SK-N-SH treated with all-trans-retinoic acid at 6 μM for 48 hours (cell line): ENCODE data around the gene SLC17A9.

Source experiments
- ATAC-seq: fragments of 200-7000 bp; cut with Tn5 transposase; 3 replicates; pipeline ENCODE4 v1.9.1; 2020; ENCODE audit warnings: mild to moderate bottlenecking, moderate library complexity
- ARNTL ChIP-seq: fragments of 450-650 bp; formaldehyde crosslinking; IDR thresholded peaks from 2 replicates; pipeline ENCODE4 v1.5.0; 2020; ENCODE audit warnings: low read depth, mild to moderate bottlenecking, moderate library complexity, borderline replicate concordance
- BACH2 ChIP-seq: fragments of 250-450 bp; sonication (Bioruptor Pico); IDR thresholded peaks from 2 replicates; pipeline ENCODE4 v1.9.0; 2021; ENCODE audit warnings: mild to moderate bottlenecking, borderline replicate concordance
- CREB5 ChIP-seq: fragments of 250-450 bp; sonication (Bioruptor Pico); IDR thresholded peaks from 2 replicates; pipeline ENCODE4 v1.5.1; 2020; ENCODE audit warnings: low read depth, mild to moderate bottlenecking, moderate library complexity
- CSDC2 ChIP-seq: fragments of 250-450 bp; sonication (Bioruptor Pico); IDR thresholded peaks from 2 replicates; pipeline ENCODE4 v1.5.0; 2020; ENCODE audit warnings: mild to moderate bottlenecking, moderate library complexity
- CSRNP3 ChIP-seq: fragments of 250-450 bp; sonication (Bioruptor Pico); IDR thresholded peaks from 2 replicates; pipeline ENCODE4 v1.5.1; 2021; ENCODE audit warnings: mild to moderate bottlenecking, moderate library complexity
- ESRRG ChIP-seq: fragments of 250-450 bp; sonication (Bioruptor Pico); IDR thresholded peaks from 2 replicates; pipeline ENCODE4 v1.6.1; 2021; ENCODE audit warnings: mild to moderate bottlenecking
- GLIS3 ChIP-seq: fragments of 250-450 bp; sonication (Bioruptor Pico); IDR thresholded peaks from 2 replicates; pipeline ENCODE4 v1.5.0; 2020; ENCODE audit warnings: mild to moderate bottlenecking, moderate library complexity
- OSR1 ChIP-seq: fragments of 250-450 bp; sonication (Bioruptor Pico); IDR thresholded peaks from 2 replicates; pipeline ENCODE4 v1.8.0; 2022; ENCODE audit warnings: moderate library complexity, mild to moderate bottlenecking, inconsistent platforms
- PPARA ChIP-seq: fragments of 250-450 bp; sonication (Bioruptor Pico); IDR thresholded peaks from 2 replicates; pipeline ENCODE4 v1.5.0; 2020; ENCODE audit warnings: mild to moderate bottlenecking, borderline replicate concordance
- SNAI2 ChIP-seq: fragments of 250-450 bp; sonication (Bioruptor Pico); IDR thresholded peaks from 2 replicates; pipeline ENCODE4 v1.5.0; 2020; ENCODE audit warnings: mild to moderate bottlenecking, moderate library complexity
- TCF4 ChIP-seq: fragments of 250-450 bp; sonication (Bioruptor Pico); IDR thresholded peaks from 2 replicates; pipeline ENCODE4 v1.8.0; 2021; ENCODE audit warnings: mild to moderate bottlenecking, moderate library complexity, borderline replicate concordance
- TSHZ2 ChIP-seq: fragments of 250-450 bp; sonication (Bioruptor Pico); IDR thresholded peaks from 2 replicates; pipeline ENCODE4 v1.5.0; 2020; ENCODE audit warnings: mild to moderate bottlenecking, moderate library complexity
- ZC3H10 ChIP-seq: fragments of 250-450 bp; sonication (Bioruptor Pico); IDR thresholded peaks from 2 replicates; pipeline ENCODE4 v1.5.1; 2021; ENCODE audit warnings: mild to moderate bottlenecking, moderate library complexity
- ZFP3 ChIP-seq: fragments of 250-450 bp; sonication (Bioruptor Pico); IDR thresholded peaks from 2 replicates; pipeline ENCODE4 v1.5.0; 2020; ENCODE audit warnings: mild to moderate bottlenecking, moderate library complexity
- ZFP30 ChIP-seq: fragments of 450-650 bp; formaldehyde crosslinking; IDR thresholded peaks from 2 replicates; pipeline ENCODE4 v1.5.0; 2022; ENCODE audit warnings: mild to moderate bottlenecking, moderate library complexity
- ZNF565 ChIP-seq: fragments of 450-650 bp; formaldehyde crosslinking; conservative IDR thresholded peaks from 2 replicates; pipeline ENCODE4 v1.5.0; 2020; ENCODE audit warnings: low read depth, mild to moderate bottlenecking, moderate library complexity
- ZNF70 ChIP-seq: fragments of 450-650 bp; formaldehyde crosslinking; IDR thresholded peaks from 2 replicates; pipeline ENCODE4 v1.5.0; 2020; ENCODE audit warnings: mild to moderate bottlenecking, moderate library complexity
- ZNF8 ChIP-seq: fragments of 450-650 bp; formaldehyde crosslinking; IDR thresholded peaks from 2 replicates; pipeline ENCODE4 v1.5.0; 2020; ENCODE audit warnings: mild to moderate bottlenecking, moderate library complexity
- TF ChIP-seq, protein P1 (sequence below): fragments of 250-450 bp; sonication (Bioruptor Pico); IDR thresholded peaks from 2 replicates; pipeline ENCODE4 v1.8.0; 2021; ENCODE audit warnings: low read depth, mild to moderate bottlenecking, moderate library complexity, borderline replicate concordance

Gene SLC17A9

DNA sequence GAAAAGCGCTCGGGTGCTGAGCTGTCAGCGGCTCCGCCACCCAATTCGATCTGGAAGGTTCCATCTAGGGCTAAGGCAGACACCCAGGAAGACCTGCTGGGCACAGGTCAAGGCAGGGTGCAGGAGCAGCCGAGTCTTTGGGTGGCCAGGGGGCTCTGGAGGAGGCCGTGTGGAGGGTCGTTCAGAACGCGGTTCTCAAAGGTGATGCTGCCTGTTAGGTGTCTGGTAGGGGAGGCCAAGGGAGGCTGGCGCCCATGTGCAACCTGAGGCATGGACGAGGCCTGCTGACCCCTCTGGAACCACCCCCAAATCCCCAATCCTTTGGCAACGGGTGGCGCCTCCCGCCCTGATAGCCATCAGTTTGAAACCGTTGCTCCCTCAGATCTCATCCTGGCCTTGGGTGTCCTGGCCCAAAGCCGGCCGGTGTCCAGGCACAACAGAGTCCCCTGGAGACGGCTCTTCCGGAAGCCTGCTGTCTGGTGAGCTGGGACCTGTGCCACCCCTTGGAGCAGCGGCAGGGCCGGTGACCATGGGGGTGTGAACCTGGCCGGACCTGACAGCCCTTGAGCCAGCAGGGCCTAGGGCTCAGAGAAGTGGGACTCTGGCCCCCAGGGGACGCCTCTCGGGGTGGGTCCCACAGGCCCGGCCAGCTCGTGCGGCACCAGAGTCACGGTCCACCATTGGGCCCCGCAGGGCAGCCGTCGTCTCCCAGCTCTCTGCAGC lies 10.5 kb downstream of the SLC17A9 start (continued):
- no peak for TF ChIP-seq CREB5
- TF ChIP-seq CSRNP3 (CRISPR knock-in tag): no peak
- no peak for TF ChIP-seq ESRRG (CRISPR knock-in tag)
- TF ChIP-seq ZFP3 (CRISPR knock-in tag): no peak

DNA sequence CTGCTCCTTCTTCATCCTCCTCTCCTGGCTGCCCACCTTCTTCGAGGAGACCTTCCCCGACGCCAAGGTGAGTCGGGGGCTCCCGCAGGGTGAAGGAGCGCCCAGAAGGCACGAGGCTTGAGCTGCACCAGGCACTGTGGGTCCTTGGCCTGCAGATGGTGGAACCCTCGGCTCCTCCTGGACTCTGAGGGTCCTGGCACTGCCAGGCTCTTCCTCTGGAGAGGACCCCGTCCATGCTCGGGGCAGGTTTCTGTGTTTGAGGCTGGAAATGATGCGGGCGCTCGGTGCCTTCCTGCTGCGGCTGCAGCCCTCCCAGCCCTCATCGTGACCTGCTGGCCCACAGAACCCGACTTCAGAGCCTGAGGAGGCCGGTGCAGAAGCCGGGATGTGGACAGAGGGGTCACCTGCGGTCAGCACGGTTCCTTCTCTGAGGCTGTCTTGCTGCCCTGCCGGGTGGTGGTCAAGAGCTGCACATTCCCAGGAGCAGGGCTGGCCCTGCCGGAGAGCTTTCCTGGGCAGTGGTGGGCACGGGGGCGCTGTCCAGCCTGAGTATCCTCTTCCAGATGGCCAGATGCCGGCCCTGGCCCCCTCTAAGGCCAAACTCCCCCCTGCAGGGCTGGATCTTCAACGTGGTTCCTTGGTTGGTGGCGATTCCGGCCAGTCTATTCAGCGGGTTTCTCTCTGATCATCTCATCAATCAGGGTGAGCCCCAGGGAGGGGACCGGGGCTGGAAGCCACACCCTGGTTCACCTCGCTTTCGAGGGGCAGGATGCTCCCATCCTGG lies 11.3 kb downstream of the SLC17A9 start:
- ATAC-seq: no peak
- TF ChIP-seq, protein P1, sequence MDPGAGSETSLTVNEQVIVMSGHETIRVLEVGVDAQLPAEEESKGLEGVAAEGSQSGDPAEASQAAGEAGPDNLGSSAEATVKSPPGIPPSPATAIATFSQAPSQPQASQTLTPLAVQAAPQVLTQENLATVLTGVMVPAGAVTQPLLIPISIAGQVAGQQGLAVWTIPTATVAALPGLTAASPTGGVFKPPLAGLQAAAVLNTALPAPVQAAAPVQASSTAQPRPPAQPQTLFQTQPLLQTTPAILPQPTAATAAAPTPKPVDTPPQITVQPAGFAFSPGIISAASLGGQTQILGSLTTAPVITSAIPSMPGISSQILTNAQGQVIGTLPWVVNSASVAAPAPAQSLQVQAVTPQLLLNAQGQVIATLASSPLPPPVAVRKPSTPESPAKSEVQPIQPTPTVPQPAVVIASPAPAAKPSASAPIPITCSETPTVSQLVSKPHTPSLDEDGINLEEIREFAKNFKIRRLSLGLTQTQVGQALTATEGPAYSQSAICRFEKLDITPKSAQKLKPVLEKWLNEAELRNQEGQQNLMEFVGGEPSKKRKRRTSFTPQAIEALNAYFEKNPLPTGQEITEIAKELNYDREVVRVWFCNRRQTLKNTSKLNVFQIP (CRISPR knock-in tag): no peak
- TF ChIP-seq ARNTL (CRISPR knock-in tag) (no peak), TCF4 (CRISPR knock-in tag) (no peak), ZFP30 (no peak), CSRNP3 (CRISPR knock-in tag) (no peak), ZNF8 (CRISPR knock-in tag) (no peak), ESRRG (CRISPR knock-in tag) (no peak), PPARA (CRISPR knock-in tag) (no peak), SNAI2 (CRISPR knock-in tag) (no peak), TSHZ2 (CRISPR knock-in tag) (no peak), BACH2 (CRISPR knock-in tag) (no peak), ZC3H10 (CRISPR knock-in tag) (no peak)

DNA sequence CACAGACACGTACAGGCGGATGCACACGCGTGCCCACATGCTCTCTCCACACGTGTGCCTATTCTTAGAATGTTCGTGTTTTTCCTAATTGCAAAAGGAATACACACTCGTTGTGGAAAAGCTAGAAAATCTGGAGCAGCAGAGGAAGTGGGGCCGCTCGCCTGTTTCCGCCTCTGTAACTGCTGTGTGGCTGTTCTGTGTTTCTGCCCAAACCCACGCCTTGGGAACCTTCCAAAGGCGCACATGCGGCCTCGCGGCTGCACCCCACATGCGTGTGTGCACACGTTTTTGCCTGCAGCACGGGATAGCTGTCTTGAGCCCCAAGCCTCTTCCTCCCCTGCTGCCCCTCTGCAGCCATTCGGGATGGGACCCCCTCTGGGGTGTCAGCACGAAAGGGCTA lies 12.2 kb downstream of the SLC17A9 start:
- no peak; the same call in 2 of the 3 replicates for ATAC-seq

GRCh38 chr20:62965363-62965771 lies 12.9 kb downstream of the SLC17A9 start:
- ATAC-seq: no peak
- no peak for TF ChIP-seq ZNF8 (CRISPR knock-in tag)
- TF ChIP-seq TCF4 (CRISPR knock-in tag): no peak
- TF ChIP-seq GLIS3: no peak
- TF ChIP-seq ZNF70: no peak
- TF ChIP-seq ZC3H10 (CRISPR knock-in tag): no peak
- TF ChIP-seq ZFP3 (CRISPR knock-in tag): no peak
- TF ChIP-seq ARNTL (CRISPR knock-in tag): no peak
- TF ChIP-seq ZNF565: no peak
- no peak for TF ChIP-seq ZFP30
- TF ChIP-seq CREB5: no peak
- TF ChIP-seq PPARA (CRISPR knock-in tag): no peak
- TF ChIP-seq TSHZ2 (CRISPR knock-in tag): no peak
- no peak for TF ChIP-seq CSDC2 (CRISPR knock-in tag)
- TF ChIP-seq OSR1 (CRISPR knock-in tag): no peak

More for the DNA sequence above, 12.2 kb downstream of the SLC17A9 start:
- TF ChIP-seq ESRRG (CRISPR knock-in tag) (no peak), ZFP3 (CRISPR knock-in tag) (no peak)
